ENCODE measurements around the gene B9D1.

GRCh38 chr17:19311016-19311415 is 51.5 kb downstream of the B9D1 start:
- TF ChIP-seq CTCF (IDR thresholded peaks at IDR 0.05 in 2 of 3, conservative IDR thresholded peaks at IDR 0.05 in 1 of 3; ENCODE audit: borderline replicate concordance in 1 of 3, insufficient read depth in 1 of 3, low read depth in 2 of 3, low read length in 2 of 3), result no peak
- TF ChIP-seq POLR2A (IDR thresholded peaks at IDR 0.05; ENCODE audit: borderline replicate concordance, extremely low read depth, insufficient read depth, insufficient read length), result no peak
- TF ChIP-seq EZH2 (IDR thresholded peaks at IDR 0.05), result no peak
- TF ChIP-seq POLR2AphosphoS5 (IDR thresholded peaks at IDR 0.05; ENCODE audit: low read depth, low read length), result no peak
- no peak for TF ChIP-seq REST (IDR thresholded peaks at IDR 0.05; ENCODE audit: low read depth)
- TF ChIP-seq CEBPB (IDR thresholded peaks at IDR 0.05; ENCODE audit: low read depth), result no peak
- no peak for TF ChIP-seq JUND (IDR thresholded peaks at IDR 0.05)
- TF ChIP-seq MAX (IDR thresholded peaks at IDR 0.05), result no peak
- TF ChIP-seq RAD21 (IDR thresholded peaks at IDR 0.05; ENCODE audit: low read depth), result no peak
- TF ChIP-seq FOSL1 (IDR thresholded peaks at IDR 0.05; ENCODE audit: low read depth), result no peak
- TF ChIP-seq SRF (IDR thresholded peaks at IDR 0.05; ENCODE audit: low read depth), result no peak
- TF ChIP-seq ATF3 (IDR thresholded peaks at IDR 0.05), result no peak
- no peak for TF ChIP-seq TCF7L2 (IDR thresholded peaks at IDR 0.05; ENCODE audit: borderline replicate concordance, extremely low read depth, insufficient read depth, insufficient read length)

Measured in HCT116 (cell line).